GM08714 (cell line): ENCODE measurements around the gene C12orf60.

ENCODE experiments used
- H3K4me3 ChIP-seq: fragments of 200-500 bp; sonication (Bioruptor generic); 2 replicates; pipeline ENCODE4 v1.5.1; 2014; ENCODE audit warnings: mild to moderate bottlenecking, low read length, inconsistent platforms
- ZNF274 ChIP-seq: IDR thresholded peaks from 2 replicates; pipeline ENCODE4 v1.6.1; 2012; ENCODE audit warnings: mild to moderate bottlenecking, low read depth, low read length

The C12orf60 gene

DNA sequence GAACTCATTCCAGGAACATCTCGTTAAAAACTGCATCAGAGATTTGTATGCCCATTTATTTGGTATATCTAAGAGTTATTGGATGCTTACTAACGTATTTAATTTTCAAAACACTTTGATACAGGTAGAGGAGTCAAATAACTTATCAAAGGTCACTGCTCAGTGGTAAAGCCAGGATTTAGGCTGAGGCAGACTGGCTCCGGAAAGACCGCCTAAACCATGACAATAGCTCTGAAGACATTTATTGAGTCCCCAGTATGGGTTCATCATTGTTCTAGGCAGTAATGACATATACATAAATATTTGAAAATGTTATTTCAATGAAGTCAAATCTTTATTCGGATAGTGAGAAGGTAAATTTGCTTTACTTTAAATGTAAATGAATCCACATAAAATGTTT is 30.5 kb upstream of the C12orf60 start:
- no peak overlapping the region for H3K4me3 ChIP-seq
- no peak for TF ChIP-seq ZNF274

DNA sequence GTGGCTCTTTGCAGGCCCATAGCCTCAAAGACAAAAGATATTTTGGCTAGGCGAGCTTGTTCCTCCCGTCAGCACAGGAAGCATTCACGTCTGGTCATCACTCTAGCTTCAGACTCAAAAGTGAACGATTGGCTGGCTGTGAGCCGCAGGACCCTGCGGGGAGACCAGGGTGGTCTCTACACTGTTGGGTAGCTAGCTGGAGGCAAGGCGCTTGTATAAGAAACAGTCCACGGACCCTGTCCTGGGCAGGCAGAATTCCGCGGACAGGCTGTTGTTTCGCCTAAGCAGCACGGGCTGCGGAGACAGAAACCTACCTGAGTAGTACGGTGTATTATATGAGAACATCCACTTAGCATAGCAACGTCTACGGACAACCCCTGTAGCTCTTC is 29.8 kb upstream of the C12orf60 start:
- H3K4me3 ChIP-seq = peak overlapping the region; percentile 69
- TF ChIP-seq ZNF274 = no peak

- TF ChIP-seq ZNF274 = no peak
- peak overlapping the region; percentile 69 for H3K4me3 ChIP-seq
Measured at GRCh38 chr12:14774074-14774905, 29.2 kb upstream of the C12orf60 start.

GRCh38 chr12:14774906-14775635 is 28.4 kb upstream of the C12orf60 start:
- H3K4me3 ChIP-seq = peak overlapping the region; percentile 69
- no peak for TF ChIP-seq ZNF274

- no peak overlapping the region; the same call in 1 of the 2 replicates for H3K4me3 ChIP-seq
- no peak for TF ChIP-seq ZNF274
Measured at GRCh38 chr12:14775636-14775980, 27.9 kb upstream of the C12orf60 start.

- H3K4me3 ChIP-seq = no peak overlapping the region
- TF ChIP-seq ZNF274 = no peak
Measured at GRCh38 chr12:14776236-14776961, 27.1 kb upstream of the C12orf60 start.

DNA sequence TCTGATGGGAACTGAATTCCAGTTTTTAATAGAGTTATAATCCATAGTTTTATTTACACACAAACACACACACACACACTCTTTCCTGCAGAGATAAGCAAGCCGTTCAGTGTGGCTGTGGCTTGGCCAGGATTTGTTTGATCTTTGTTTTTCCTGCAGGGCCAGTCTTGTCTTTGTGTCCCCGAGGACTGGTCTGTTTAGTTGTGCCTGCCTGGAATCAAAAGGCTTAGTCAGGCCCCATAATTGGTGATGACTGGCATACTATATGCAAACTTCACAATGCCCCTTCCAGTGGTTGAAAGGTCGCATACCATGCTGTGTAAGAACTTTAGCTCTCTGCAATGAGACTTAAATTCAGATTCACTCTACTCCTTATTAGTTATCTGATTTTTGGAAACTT is 26.2 kb upstream of the C12orf60 start:
- no peak for TF ChIP-seq ZNF274
- H3K4me3 ChIP-seq = no peak overlapping the region

- TF ChIP-seq ZNF274 = no peak
Measured at GRCh38 chr12:14779834-14780233, 23.6 kb upstream of the C12orf60 start.

GRCh38 chr12:14780859-14781258 is 22.6 kb upstream of the C12orf60 start:
- TF ChIP-seq ZNF274 = no peak

More at GRCh38 chr12:14779834-14780233, 23.6 kb upstream of the C12orf60 start:
- H3K4me3 ChIP-seq = no peak overlapping the region

GRCh38 chr12:14781563-14781962 is 21.9 kb upstream of the C12orf60 start:
- H3K4me3 ChIP-seq = no peak overlapping the region
- TF ChIP-seq ZNF274 = no peak

More at GRCh38 chr12:14780859-14781258, 22.6 kb upstream of the C12orf60 start:
- no peak overlapping the region for H3K4me3 ChIP-seq

- H3K4me3 ChIP-seq = no peak overlapping the region
- TF ChIP-seq ZNF274 = no peak
Measured at GRCh38 chr12:14782756-14783155, 20.7 kb upstream of the C12orf60 start.

DNA sequence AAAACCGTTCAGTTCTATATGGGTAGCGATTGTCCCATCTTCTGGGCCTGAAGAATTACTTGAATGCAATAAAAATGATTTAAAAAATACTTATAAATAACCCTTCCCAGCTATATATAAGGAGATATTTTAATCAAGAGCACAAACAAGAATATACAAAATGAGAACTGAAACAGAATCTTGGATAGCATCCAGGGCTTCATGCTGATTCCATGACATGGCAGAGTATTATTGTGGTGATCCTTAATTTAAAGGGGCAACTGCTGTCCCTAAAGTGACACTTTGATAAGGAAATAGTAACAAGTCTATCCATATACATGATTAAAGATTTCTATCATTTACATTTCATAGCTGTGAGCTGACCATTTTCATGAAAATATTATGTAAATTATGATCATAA is 19.0 kb upstream of the C12orf60 start:
- no peak overlapping the region for H3K4me3 ChIP-seq
- TF ChIP-seq ZNF274 = no peak

DNA sequence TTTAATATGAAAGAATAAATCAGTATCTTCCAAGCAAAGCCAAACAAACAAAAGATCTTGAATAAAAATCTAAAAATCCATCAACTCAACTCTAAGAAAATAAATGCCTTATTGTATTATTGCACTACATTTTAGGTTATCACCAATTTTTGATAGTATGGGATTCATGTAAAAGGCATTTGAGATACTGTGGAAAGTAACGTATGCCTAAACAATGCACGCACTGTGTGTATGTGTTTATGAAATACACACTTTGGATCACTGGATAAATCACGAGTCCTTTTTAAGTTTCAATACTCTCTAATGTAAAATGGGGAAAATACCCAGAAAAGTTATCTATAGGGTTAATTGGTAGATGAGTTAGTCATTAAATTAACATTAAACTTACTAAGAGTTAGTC is 17.9 kb upstream of the C12orf60 start:
- TF ChIP-seq ZNF274 = no peak
- no peak overlapping the region for H3K4me3 ChIP-seq

DNA sequence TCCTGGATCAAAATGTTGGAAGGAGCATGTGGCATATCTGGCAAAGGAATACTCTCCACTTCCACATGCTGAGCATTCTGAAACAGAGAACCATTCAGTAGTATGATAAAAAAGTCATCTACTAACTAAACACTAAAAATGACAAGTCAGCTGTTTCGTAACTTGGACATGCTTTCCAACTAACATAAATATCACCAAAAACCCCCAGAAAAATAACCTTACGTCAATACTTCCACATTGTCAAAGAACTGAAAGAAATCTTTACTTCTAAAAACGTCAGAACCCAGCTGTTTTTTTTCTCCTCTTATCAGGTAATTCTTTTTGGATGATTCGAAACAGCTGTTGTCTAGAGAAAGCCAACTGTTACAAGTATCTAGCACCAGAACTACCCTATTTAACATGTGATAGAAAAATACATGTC is 8.4 kb upstream of the C12orf60 start:
- no peak overlapping the region for H3K4me3 ChIP-seq
- TF ChIP-seq ZNF274 = no peak
